Naive thymus-derived CD4-positive, alpha-beta T cell (primary cell): ENCODE data around the gene PITPNC1. TPM values are rescaled to one million over a fixed set of nuclear protein-coding genes. Genes with fewer than 3 reads are reported as not detected.
A peak's percentile ranks its signal among the peaks of the same experiment; 100 is the strongest.
"Not testable (repeated sequence)": the region's sequence is repeated elsewhere in the genome, so short reads cannot be mapped to it uniquely, and the experiment has no call there.

Experiments used
- ATAC-seq: fragments of 150-1000 bp; cut with Tn5 transposase; 2 replicates; pipeline ENCODE4 v1.10.0; 2021; ENCODE audit warnings: mild to moderate bottlenecking, moderate library complexity
- CTCF ChIA-PET: fragments of 350-600 bp; sonication (Branson Sonifier 250); formaldehyde crosslinking; loops from one replicate; lab custom pipeline; 2021; ENCODE audit warnings: antibody characterized with exemption; lab: Charles Lee
- POLR2A ChIA-PET: fragments of 350-600 bp; sonication (Branson Sonifier 250); formaldehyde crosslinking; loops from one replicate; lab custom pipeline; 2021; ENCODE audit warnings: antibody characterized with exemption, inconsistent platforms; lab: Charles Lee
- DNase-seq, 9 donors: peaks; one replicate each; pipeline versions ENCODE4 v3.0.0 to v3.0.0-alpha.2; 2020 to 2022; ENCODE audit warnings: mixed read lengths in 1 of 9
- H3K27ac ChIP-seq: one replicate; pipeline ENCODE4 v1.7.0; 2013; ENCODE audit warnings: mild to moderate bottlenecking, low read depth, low read length, moderate library complexity
- H3K27me3 ChIP-seq, 2 donors: one replicate each; pipeline ENCODE4 v1.7.0; 2013; ENCODE audit warnings: low read length in 2 of 2, mild to moderate bottlenecking in 2 of 2, moderate library complexity in 2 of 2; ENCODE audit not compliant: control insufficient read depth in 2 of 2, insufficient read depth in 2 of 2
- H3K36me3 ChIP-seq, 3 experiments: 1 replicate in 2 of 3; 2 replicates in 1 of 3; pipeline ENCODE4 v1.7.0; 2013; ENCODE audit warnings: low read length in 3 of 3, mild to moderate bottlenecking in 3 of 3, moderate library complexity in 1 of 3; ENCODE audit not compliant: insufficient read depth in 3 of 3, control insufficient read depth in 2 of 3
- H3K4me1 ChIP-seq, 2 donors: one replicate each; pipeline ENCODE4 v1.7.0; 2013; ENCODE audit warnings: low read length in 2 of 2, mild to moderate bottlenecking in 2 of 2, moderate library complexity in 1 of 2; ENCODE audit not compliant: control insufficient read depth in 2 of 2, insufficient read depth in 2 of 2
- H3K4me3 ChIP-seq: 2 replicates; pipeline ENCODE4 v1.7.0; 2013; ENCODE audit warnings: mild to moderate bottlenecking, low read length
- H3K9me3 ChIP-seq, 3 experiments: 1 replicate in 2 of 3; 2 replicates in 1 of 3; pipeline ENCODE4 v1.7.0; 2013; ENCODE audit warnings: low read length in 3 of 3; ENCODE audit not compliant: control insufficient read depth in 2 of 3
- H3K27ac Mint-ChIP-seq, 9 donors: one replicate each; pipeline ENCODE4 v1.8.0; 2020 to 2022; ENCODE audit warnings: mixed read lengths in 9 of 9, mild to moderate bottlenecking in 8 of 9, moderate library complexity in 5 of 9, inconsistent platforms in 2 of 9
- H3K27me3 Mint-ChIP-seq, 5 donors: one replicate each; pipeline ENCODE4 v1.8.0; 2021 to 2022; ENCODE audit warnings: mixed read lengths in 5 of 5, mild to moderate bottlenecking in 1 of 5
- H3K36me3 Mint-ChIP-seq, 5 donors: one replicate each; pipeline ENCODE4 v1.8.0; 2020 to 2022; ENCODE audit warnings: mixed read lengths in 5 of 5, mild to moderate bottlenecking in 3 of 5, inconsistent platforms in 1 of 5
- H3K4me1 Mint-ChIP-seq, 7 donors: one replicate each; pipeline ENCODE4 v1.8.0; 2020 to 2022; ENCODE audit warnings: mixed read lengths in 7 of 7, mild to moderate bottlenecking in 3 of 7, inconsistent platforms in 1 of 7
- H3K4me3 Mint-ChIP-seq, 10 donors: one replicate each; pipeline ENCODE4 v1.8.0; 2020 to 2022; ENCODE audit warnings: mild to moderate bottlenecking in 10 of 10, mixed read lengths in 10 of 10, moderate library complexity in 6 of 10, inconsistent platforms in 2 of 10
- H3K9me3 Mint-ChIP-seq, 11 donors: one replicate each; pipeline ENCODE4 v1.8.0; 2020 to 2022; ENCODE audit warnings: mixed read lengths in 11 of 11, mild to moderate bottlenecking in 4 of 11, inconsistent platforms in 1 of 11, moderate library complexity in 1 of 11
- intact Hi-C, 2 donors: fragments of 100-400 bp; cut with micrococcal nuclease; formaldehyde crosslinking; loops; one replicate each; pipeline ENCODE4 v1.15.1; 2023
- polyA plus RNA-seq, 2 donors: library from polyadenylated mRNA; unstranded; fragments of 300-500 nt; fragmentation: Illumina TruSeq; gene quantifications; one replicate each; pipeline ENCODE4 v1.2.3, GENCODE V29; 2021
- total RNA-seq, 6 experiments: library from RNA in 5 of 6; stranded (reverse) in 5 of 6; gene quantifications; 1 replicate in 5 of 6; 2 replicates in 1 of 6; pipeline ENCODE4 v1.2.3 and lab custom pipeline; 2021 to 2026

Gene PITPNC1
- total and polyA plus RNA-seq, 7 experiments from 2014 or later: 53.1 to 148 (median 102) TPM

DNA sequence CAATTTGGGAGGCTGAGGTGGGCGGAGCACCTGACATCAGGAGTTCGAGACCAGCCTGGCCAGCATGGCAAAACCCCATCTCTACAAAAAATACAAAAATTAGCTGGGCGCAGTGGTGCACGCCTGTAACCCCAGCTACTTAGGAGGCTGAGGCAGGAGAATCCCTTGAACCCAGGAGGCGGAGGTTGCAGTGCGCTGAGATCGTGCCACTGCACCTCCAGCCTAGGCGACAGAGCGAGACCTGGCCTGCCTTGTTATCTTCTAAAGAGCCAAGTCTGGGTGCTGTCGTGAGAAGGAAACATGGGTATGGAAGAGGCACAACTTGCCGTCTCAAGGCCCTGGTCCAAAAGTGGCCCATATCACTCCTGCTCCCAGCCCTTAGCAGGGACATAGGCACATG is 103.9 kb downstream of the PITPNC1 start:
- H3K9me3 Mint-ChIP-seq, intact Hi-C loops, H3K27ac ChIP-seq, H3K4me3 ChIP-seq, DNase-seq, H3K27me3 Mint-ChIP-seq, H3K9me3 ChIP-seq, ATAC-seq, H3K27me3 ChIP-seq, H3K36me3 Mint-ChIP-seq, H3K36me3 ChIP-seq: not testable (repeated sequence)
- Mint-ChIP-seq H3K4me3 (peak overlapping the region in 1 of 10 donors; percentile 21), H3K27ac (peak overlapping the region in 3 of 9 donors; percentile 27 to 90 (median 51)), H3K4me1 (peaks cover 44 to 92% (median 72%) of the 10 kb centered on the region in 7 donors)
- ChIA-PET CTCF (interaction anchor here (1.8 kb wide), 1 partner anchor 102 kb away, joined by 6 read pairs; no protein-coding TSS in a partner anchor), POLR2A (interaction anchor here (0.6 to 1.4 kb wide), 4 partner anchors 14 to 102 kb away, joined by 3 read pairs; no protein-coding TSS in a partner anchor)
- peaks cover 23 to 45% of the 10 kb centered on the region in 2 donors for H3K4me1 ChIP-seq

DNA sequence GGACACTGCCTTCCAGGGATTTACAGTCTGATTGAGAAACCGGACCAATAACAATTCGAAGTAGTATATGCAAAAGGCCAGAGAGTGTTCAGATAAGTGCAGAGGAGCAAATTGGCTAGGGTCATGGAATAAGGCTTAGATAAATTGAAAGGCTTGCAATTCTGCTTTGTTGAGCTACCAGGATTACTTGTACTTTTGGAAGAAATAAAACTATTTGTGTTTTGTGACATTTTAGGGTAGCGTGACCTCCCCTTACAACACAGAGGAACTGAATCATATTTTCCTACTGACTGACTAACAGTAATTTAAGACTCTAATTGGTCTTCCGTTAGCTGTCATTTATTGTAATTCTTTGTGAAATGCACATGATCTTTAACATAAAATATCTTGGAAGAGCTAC is 104.7 kb downstream of the PITPNC1 start:
- no peaks in the 10 kb centered on the region for H3K9me3 ChIP-seq
- ATAC-seq (no peak), DNase-seq (no peak)
- Mint-ChIP-seq H3K36me3 (peaks cover 0 to 4% (median 0%) of the 10 kb centered on the region in 5 donors), H3K4me3 (peak overlapping the region in 4 of 10 donors; percentile 5 to 54 (median 32)), H3K27ac (peak overlapping the region in 5 of 9 donors; percentile 16 to 90 (median 68)), H3K4me1 (peaks cover 51 to 95% (median 79%) of the 10 kb centered on the region in 7 donors), H3K27me3 (no peaks in the 10 kb centered on the region), H3K9me3 (no peaks in the 10 kb centered on the region)
- no peak overlapping the region for H3K27ac ChIP-seq
- H3K36me3 ChIP-seq: no peaks in the 10 kb centered on the region
- H3K4me3 ChIP-seq: no peak overlapping the region
- intact Hi-C loops: no loop called here
- POLR2A ChIA-PET: interaction anchor here (0.6 to 1.3 kb wide), 3 partner anchors 11 to 143 kb away, joined by 3 to 4 read pairs (median 3); no protein-coding TSS in a partner anchor
- CTCF ChIA-PET: interaction anchor here (0.7 to 3.0 kb wide), 4 partner anchors 103 to 122 kb away, joined by 3 to 10 read pairs (median 4); partner anchors contain the start of gene PITPNC1
- no peaks in the 10 kb centered on the region for H3K27me3 ChIP-seq
- peaks cover 28 to 46% of the 10 kb centered on the region in 2 donors for H3K4me1 ChIP-seq

DNA sequence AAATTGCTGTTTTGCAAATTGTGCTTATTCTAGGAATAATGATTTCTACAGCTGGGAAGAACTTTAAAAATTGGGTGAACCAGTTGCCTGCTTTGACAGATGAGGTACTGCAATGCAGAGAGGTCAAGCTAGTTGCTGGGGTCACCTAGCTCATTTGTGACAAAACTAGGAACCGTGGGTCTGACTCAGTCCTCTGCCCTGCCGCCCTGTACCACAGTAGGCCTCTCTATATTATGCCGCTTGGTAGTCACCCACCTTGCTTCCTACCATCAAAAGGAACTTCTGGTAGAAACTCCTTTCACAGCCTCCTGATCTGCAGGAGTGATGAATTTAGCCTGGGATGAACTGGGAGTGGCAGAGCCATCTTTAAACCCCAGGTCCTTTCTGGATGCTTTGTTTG is 105.7 kb downstream of the PITPNC1 start:
- H3K27ac Mint-ChIP-seq: peak overlapping the region; percentile 26 to 80 (median 56)
- Histone ChIP-seq H3K9me3 (no peaks in the 10 kb centered on the region), H3K4me1 (peaks cover 26 to 36% of the 10 kb centered on the region in 2 donors), H3K4me3 (no peak overlapping the region), H3K36me3 (no peaks in the 10 kb centered on the region), H3K27ac (no peak overlapping the region), H3K27me3 (no peaks in the 10 kb centered on the region)
- no peaks in the 10 kb centered on the region for H3K9me3 Mint-ChIP-seq
- H3K4me1 Mint-ChIP-seq: peaks cover 56 to 97% (median 84%) of the 10 kb centered on the region in 7 donors
- ChIA-PET CTCF (interaction anchor here (1.2 to 3.0 kb wide), 3 partner anchors 104 to 120 kb away, joined by 3 to 10 read pairs (median 6); partner anchors contain the start of gene PITPNC1), POLR2A (interaction anchor here (0.6 to 1.4 kb wide), 4 partner anchors 10 to 104 kb away, joined by 3 to 8 read pairs (median 4); no protein-coding TSS in a partner anchor)
- H3K4me3 Mint-ChIP-seq: peak overlapping the region in 2 of 10 donors; percentile 22 to 36
- H3K36me3 Mint-ChIP-seq: peaks cover 0 to 9% (median 0%) of the 10 kb centered on the region in 5 donors
- DNase-seq: no peak
- intact Hi-C loops: no loop called here
- H3K27me3 Mint-ChIP-seq: no peaks in the 10 kb centered on the region
- no peak for ATAC-seq

DNA sequence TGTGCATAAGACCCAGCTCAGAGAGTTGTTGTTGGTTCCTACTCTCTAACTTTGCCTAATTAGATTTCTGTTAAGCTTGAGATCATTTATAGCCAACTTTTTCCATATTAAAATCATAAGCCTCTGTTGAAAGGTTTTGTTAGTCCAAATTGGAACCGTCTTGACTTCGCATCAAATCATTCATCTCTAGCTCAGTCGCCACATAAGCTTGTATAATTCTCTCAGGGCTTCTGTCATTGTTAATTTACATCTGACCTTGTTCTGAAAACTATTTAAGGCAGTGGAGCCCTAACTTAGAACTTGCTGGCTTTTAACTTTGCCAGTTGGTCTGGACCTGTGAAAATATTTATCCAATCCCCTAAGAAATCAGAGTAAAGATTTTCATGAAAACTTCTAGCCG is 107.2 kb downstream of the PITPNC1 start:
- ATAC-seq: no peak
- peak overlapping the region in 1 of 10 donors; percentile 25 for H3K4me3 Mint-ChIP-seq
- H3K36me3 Mint-ChIP-seq: peaks cover 0 to 21% (median 0%) of the 10 kb centered on the region in 5 donors
- no peaks in the 10 kb centered on the region for H3K9me3 Mint-ChIP-seq
- no peak for DNase-seq
- H3K27ac ChIP-seq: no peak overlapping the region
- H3K4me1 ChIP-seq: peaks cover 24 to 26% of the 10 kb centered on the region in 2 donors
- H3K9me3 ChIP-seq: no peaks in the 10 kb centered on the region
- H3K27me3 ChIP-seq: no peaks in the 10 kb centered on the region
- intact Hi-C loops: no loop called here
- H3K27ac Mint-ChIP-seq: peak overlapping the region in 7 of 9 donors; percentile 2 to 59 (median 38)
- ChIA-PET CTCF (interaction anchor here (1.5 to 3.0 kb wide), 3 partner anchors 9 to 108 kb away, joined by 3 to 10 read pairs (median 5); partner anchors contain the start of gene PITPNC1), POLR2A (interaction anchor here (0.6 to 1.4 kb wide), 2 partner anchors 13 to 105 kb away, joined by 4 to 8 read pairs; no protein-coding TSS in a partner anchor)
- H3K4me3 ChIP-seq: no peak overlapping the region
- H3K36me3 ChIP-seq: peaks cover 0 to 6% (median 0%) of the 10 kb centered on the region in 3 experiments
- no peaks in the 10 kb centered on the region for H3K27me3 Mint-ChIP-seq
- peaks cover 47 to 94% (median 74%) of the 10 kb centered on the region in 7 donors for H3K4me1 Mint-ChIP-seq

DNA sequence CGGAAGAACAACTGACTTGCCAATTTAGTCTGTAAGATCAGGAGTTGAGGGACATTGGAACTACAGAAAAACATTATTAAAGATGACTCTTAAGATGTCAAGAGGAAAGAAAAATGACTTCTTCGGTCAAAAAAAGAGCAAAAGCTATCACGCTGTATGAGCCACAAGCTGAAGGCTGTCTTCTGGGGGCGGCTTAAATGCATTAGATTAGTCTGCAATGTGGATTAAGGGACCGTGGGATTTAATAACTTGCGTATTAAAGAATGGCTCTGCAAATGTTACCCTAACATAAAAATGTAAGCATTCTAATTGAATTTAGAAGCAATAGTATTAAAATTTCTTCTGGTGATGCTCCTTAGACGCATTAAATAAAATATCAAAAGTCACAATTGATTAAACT is 108.6 kb downstream of the PITPNC1 start:
- Histone ChIP-seq H3K9me3 (no peaks in the 10 kb centered on the region), H3K4me3 (no peak overlapping the region), H3K27me3 (no peaks in the 10 kb centered on the region), H3K36me3 (peaks cover 0 to 6% (median 0%) of the 10 kb centered on the region in 3 experiments), H3K27ac (no peak overlapping the region), H3K4me1 (peaks cover 22 to 28% of the 10 kb centered on the region in 2 donors)
- intact Hi-C loops: no loop called here
- DNase-seq (no peak), ATAC-seq (no peak)
- Mint-ChIP-seq H3K4me3 (no peak overlapping the region), H3K9me3 (no peaks in the 10 kb centered on the region), H3K27ac (peak overlapping the region in 4 of 9 donors; percentile 38 to 66 (median 54)), H3K27me3 (no peaks in the 10 kb centered on the region), H3K36me3 (peaks cover 0 to 23% (median 6%) of the 10 kb centered on the region in 5 donors), H3K4me1 (peaks cover 42 to 94% (median 74%) of the 10 kb centered on the region in 7 donors)
- POLR2A ChIA-PET: no interaction called here
- CTCF ChIA-PET: no interaction called here

DNA sequence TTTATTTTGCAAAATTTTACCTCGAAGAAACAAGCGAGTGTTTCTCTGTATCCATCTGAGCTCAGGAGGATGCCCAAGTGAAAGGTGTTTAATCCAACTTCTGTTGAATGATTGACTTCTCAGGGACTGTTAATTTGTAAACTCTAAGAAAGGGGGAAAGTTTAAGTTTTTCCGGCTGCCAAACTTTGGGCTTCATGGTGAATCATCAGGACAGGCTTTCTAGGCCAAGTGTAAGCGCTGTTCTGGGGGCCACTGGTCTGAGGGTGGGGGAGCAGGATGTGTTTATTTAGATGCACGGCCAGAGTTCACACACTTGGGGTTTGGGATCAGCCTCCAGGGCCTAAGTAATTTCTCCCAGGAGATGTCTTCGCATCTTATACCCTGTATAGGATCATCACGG is 110.4 kb downstream of the PITPNC1 start:
- Mint-ChIP-seq H3K27me3 (no peaks in the 10 kb centered on the region), H3K4me3 (peak overlapping the region in 1 of 10 donors; percentile 3), H3K4me1 (peaks cover 35 to 95% (median 78%) of the 10 kb centered on the region in 7 donors), H3K27ac (peak overlapping the region in 7 of 9 donors; percentile 30 to 78 (median 52)), H3K36me3 (peaks cover 0 to 23% (median 6%) of the 10 kb centered on the region in 5 donors), H3K9me3 (no peaks in the 10 kb centered on the region)
- H3K4me3 ChIP-seq: no peak overlapping the region
- POLR2A ChIA-PET: interaction anchor here (1.0 kb wide), 1 partner anchor 111 kb away, joined by 3 read pairs; no protein-coding TSS in a partner anchor
- peaks cover 0 to 6% (median 0%) of the 10 kb centered on the region in 3 experiments for H3K36me3 ChIP-seq
- CTCF ChIA-PET: interaction anchor here (0.5 to 1.4 kb wide), 2 partner anchors 10 to 45 kb away, joined by 3 read pairs; no protein-coding TSS in a partner anchor
- no peak overlapping the region for H3K27ac ChIP-seq
- DNase-seq (no peak), ATAC-seq (no peak)
- peaks cover 25 to 46% of the 10 kb centered on the region in 2 donors for H3K4me1 ChIP-seq
- intact Hi-C loops: no loop called here
- H3K27me3 ChIP-seq: no peaks in the 10 kb centered on the region
- H3K9me3 ChIP-seq: no peaks in the 10 kb centered on the region
